Hindlimb muscle (tissue), 1 donor: Measurements from ENCODE around the gene TIMM8B. TPM values are rescaled to one million over a fixed set of nuclear protein-coding genes. Genes with fewer than 3 reads are reported as not detected.
"Not testable (repeated sequence)": the region's sequence is repeated elsewhere in the genome, so short reads cannot be mapped to it uniquely, and the experiment has no call there.

Experiments used
- DNase-seq: peaks from one replicate; pipeline ENCODE4 v3.0.0-alpha.2; 2013
- polyA plus RNA-seq: library from polyadenylated mRNA; unstranded; fragments of 120-200 nt; gene quantifications from one replicate; pipeline ENCODE4 v1.2.1, GENCODE V29; 2013; ENCODE audit not compliant: insufficient read length

Gene TIMM8B
- polyA plus RNA-seq, 1 donor: 49.2 TPM

DNA sequence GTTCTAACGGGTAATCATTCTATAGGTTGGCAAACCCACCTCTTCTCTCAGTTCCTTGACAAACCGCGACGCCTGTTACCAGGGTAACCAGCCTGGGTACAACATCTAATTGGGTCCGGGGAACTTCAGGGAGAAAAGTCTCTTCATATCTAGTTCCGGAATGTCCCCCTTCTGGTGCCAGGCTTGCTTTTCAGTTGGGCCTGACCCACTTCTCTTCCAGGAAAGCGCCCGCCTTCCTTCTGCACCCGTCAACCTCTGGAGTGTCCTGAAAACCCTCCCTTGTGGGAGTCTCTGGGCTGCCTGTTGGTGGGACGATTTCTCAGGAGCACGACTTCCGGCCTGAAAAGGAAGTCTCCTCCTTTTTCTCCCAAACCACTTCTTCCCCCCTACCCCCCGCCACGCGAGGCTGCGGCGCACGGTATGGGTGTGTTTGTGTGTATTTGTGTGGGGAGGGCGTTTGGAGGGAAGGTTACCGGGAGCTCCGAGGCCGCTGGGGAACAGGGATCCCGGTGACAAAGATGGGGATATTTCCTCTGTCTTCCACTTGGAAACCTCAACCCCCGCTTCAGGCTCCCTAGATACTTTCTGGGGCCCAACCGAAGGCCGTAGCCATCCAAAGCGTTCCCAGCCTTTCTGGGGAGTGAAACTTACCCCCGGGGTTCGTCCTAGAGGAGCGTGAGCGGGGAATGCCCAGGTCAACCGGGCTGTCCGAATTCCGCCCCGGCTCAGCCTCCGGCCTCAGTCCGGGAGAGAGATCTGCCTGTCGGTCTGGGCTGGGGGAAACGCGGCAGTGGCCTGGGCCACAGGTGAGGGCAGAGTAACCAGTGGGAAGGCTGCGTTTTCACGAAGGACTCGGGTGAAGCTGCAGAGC is 12.4 kb downstream of the TIMM8B start, which contains the start of the genes NKAPD1 and PIH1D2:
NKAPD1 (plus strand) TSS at position 359 of the 871 bp plus-strand sequence. CDS start 1,276 bp downstream, outside the sequence.
PIH1D2 (minus strand) TSS at position 77 of the 871 bp plus-strand sequence. CDS start 843 bp downstream, outside the sequence.
- peak; percentile 86 for DNase-seq

DNA sequence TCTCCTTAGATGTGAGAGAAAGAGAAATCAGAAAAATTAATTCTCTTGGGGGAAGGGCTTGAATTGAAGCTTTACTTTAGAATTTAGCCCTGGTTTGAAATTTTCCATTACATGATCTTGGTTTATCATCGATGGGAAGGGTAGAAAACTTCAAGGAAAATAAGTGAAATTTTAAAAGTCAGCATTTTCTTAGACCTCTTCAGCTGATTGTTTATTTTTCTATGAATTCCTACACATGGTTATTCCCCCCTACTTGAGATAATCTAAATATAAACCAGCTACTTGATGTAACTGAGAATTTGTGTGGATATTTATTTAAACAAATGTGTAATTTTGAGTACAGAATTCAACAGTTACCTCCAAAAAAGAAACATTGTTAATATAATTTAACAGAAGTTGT is 23.6 kb downstream of the TIMM8B start:
- no peak for DNase-seq

DNA sequence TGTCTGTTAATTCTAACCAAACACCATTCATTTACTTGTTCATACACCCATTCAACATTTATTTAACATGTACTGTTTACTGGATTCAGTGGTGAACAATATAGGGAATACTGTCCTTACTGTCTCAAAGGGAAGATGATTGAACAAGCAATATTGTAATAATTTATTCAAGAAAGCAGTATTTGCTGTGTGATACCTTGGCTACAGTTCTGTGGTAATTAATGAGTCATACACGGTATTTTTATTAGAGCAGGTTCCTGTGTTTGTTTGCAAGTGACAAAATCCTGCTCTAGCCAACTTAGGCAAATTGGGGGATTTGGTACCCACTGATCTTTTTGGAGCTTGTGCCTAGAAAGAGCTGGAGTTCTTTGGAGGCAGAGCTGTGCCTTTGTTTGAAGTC is 28.5 kb downstream of the TIMM8B start:
- DNase-seq: no peak

DNA sequence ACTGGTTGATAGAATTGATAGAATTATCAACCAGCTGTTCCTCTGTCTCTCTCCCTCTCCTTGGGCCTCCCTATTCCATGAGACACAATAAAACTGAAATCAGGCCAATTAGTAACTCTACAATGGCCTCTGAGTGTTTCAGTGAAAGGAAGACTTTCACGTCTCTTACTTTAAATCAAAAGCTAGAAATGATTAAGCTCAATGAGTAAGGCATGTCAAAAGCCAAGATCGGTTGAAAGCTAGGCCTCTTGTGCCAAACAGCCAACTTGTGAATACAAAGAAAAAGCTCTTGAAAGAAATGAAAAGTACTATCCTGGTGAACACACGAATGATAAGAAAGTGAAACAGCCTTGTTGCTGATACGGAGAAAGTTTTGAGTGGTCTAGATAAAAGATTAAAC is 29.4 kb downstream of the TIMM8B start:
- DNase-seq: no peak

DNA sequence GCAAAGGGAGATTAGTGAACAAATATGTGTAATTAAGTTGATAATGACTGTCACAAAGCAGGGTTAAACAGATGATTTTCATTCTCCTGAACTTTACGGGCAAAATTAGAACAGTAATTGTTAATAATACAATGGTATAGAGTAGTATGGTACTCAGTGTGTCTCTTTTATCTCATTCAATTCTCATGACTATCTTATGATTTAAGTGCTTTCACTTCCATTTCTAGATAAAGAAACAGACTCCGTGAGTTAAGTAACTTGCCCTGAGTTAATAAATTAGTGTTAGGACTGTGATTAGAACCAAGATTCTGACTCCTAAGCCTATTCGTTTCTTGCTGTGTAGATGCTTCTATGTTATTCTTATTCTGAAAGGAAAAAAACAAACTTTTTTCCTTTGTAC is 34.8 kb downstream of the TIMM8B start:
- DNase-seq: no peak

DNA sequence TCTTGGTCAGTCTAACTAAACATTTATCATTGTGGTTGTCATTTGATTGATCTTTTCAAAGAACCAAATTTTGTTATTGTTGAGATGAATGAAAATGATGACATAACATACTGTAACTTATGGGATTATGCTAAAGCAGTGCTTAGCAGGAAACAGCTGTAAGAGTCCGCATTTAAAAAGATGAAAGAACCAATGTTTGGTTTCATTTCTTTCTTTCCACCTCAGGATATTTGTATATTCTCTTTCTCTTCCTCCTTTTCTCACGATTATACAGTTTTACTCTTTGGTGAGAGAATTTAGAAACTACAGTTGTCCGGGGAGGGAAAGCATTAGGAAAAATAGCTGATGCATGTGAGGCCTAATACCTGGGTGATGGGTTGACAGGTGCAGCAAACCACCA is 35.8 kb downstream of the TIMM8B start:
- DNase-seq: no peak

DNA sequence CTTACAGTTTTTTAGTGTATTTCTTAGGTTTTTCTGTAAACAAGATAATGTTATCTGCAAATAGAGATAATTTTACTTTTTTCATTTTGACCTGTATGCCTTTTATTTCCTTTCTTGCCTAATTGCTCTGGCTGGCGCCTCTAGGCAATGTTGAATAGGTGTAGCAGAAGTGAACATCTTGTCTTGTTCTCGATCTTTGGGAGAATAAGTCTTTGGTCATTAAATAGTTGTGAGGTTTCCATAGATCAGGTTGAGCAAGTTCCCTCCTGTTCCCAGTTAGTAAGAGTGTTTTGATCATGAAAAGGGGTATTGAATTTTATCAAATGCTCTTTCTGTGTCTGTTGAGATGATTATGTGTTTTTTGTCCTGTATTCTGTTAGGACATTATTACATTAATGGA is 36.8 kb downstream of the TIMM8B start:
- no peak for DNase-seq

DNA sequence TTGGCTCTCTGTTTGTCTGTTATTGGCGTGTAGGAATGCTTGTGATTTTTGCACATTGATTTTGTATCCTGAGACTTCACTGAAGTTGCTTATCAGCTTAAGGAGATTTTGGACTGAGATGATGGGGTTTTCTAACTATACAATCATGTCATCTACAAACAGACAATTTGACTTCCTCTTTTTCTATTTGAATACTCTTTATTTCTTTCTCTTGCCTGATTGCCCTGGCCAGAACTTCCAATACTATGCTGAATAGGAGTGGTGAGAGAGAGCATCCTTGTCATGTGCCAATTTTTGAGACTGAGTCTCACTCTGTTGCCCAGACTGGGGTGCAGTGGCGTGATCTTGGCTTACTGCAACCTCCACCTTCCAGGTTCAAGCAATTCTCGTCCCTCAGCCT is 38.3 kb downstream of the TIMM8B start:
- not testable (repeated sequence) for DNase-seq

DNA sequence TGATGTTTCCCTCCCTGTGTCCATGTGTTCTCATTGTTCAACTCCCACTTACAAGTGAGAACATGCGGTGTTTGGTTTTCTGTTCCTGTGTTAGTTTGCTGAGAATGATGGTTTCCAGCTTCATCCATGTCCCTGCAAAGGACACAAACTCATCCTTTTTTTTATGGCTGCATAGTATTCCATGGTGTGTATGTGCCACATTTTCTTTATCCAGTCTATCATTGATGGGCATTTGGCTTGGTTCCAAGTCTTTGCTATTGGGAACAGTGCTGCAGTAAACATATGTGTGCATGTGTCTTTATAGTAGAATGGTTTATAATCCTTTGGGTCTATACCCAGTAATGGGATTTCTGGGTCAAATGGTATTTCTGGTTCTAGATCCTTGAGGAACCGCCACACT is 39.9 kb downstream of the TIMM8B start:
- not testable (repeated sequence) for DNase-seq

DNA sequence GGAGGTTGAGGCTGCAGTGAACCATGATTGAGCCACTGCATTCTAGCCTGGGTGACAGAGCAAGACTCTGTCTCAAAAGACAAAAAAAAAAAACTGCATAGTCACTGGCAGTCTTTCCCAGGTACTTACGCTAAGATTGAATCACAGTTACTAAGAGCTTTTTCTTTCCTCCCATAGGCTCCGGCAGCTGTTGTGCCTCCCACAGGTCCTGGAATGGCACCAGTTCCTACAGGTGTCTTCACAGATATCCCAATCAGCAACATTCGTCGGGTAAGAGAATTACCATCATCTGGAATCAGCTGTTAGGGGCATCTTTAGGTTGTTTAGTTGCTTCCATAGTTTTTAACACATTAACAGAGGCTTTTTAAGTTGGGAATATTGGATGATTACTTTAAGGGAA is 41.6 kb downstream of the TIMM8B start:
- DNase-seq: no peak

DNA sequence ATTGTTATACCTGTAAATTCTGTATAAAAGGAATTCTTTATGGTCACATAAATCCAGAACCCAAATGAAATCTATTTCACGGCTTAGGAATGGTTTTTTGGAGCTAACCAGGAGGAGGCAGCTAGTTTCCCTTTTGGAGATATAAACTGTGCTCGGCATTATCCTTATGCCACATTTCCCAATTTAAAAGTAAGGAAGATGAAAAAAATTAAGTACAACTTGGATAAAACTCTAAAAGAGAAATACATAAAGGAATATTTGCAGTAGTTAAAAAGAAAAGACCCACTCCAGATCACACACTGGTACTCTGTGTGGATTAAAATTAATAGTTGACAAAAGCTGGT is 43.6 kb downstream of the TIMM8B start:
- DNase-seq: no peak

DNA sequence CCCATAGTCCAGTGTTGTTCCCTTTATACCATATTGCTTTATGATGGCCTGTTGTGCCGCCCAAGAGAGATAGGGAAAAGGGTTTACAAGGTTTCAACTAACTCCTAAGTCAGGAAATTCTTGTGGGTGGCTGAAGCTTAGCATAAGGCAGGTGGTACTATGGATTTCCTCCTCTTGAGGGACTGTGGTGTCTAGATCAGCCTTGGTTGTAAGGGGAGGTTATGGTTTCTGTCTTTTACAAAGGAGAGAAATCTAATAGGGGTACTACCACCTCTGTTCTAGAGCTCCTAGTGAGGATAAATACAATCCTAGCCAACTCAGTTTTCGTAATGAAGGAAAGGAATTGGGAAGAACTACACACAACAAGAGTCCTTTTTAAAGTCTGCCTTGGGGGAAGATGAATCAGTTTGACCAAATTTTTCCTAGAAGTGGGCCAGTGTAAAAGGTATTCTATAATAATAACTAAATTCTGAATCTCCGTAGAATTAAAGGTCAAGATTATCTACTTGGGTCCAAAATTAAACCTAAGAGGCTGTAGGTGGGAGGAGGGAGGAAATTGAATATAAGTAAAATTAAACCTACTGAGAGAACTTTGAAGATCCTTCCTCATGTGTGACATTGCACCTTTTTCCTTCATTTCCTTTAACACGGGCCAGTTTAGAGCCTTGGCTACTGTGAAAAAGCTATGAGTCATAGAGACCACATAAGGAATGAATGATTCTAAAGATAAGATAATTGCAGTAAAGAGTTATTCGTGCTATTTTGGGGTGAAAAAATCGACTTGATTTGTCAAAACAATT is 44.2 kb downstream of the TIMM8B start:
- DNase-seq: no peak

DNA sequence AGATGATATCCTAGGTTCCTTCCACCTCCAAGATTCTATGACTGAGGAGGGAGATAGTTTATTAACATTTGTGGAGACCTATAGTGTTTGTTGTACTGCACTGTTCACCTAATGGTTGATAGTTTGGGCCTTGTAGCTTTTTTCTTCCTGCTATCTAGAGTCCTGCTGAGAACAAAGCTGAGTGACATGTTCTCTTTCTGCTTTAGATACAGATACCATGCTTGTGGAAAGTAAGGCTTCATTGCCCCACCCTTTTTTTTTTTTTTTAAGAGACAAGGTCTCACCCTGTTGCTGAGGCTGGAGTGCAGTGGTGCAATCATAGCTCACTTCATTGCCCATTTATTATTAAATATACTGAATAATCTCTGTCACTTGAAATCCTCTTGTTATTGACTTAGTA is 49.0 kb downstream of the TIMM8B start:
- no peak for DNase-seq

Other genes starting within 250 kb of the TIMM8B start
- 26.5 TPM for gene ALG9, start 215.2 kb downstream of the TIMM8B start, polyA plus RNA-seq
- gene FDXACB1, start 207.6 kb downstream of the TIMM8B start, polyA plus RNA-seq: 1.6 TPM
- 17.5 TPM for gene CFAP68, start 207.2 kb downstream of the TIMM8B start, polyA plus RNA-seq
- 619 TPM for gene CRYAB, start 175.0 kb downstream of the TIMM8B start, polyA plus RNA-seq
- gene HSPB2, start 174.0 kb downstream of the TIMM8B start, polyA plus RNA-seq: 101 TPM
- gene C11orf52, start 167.8 kb downstream of the TIMM8B start, polyA plus RNA-seq: 4.0 TPM
- gene DIXDC1, start 149.4 kb downstream of the TIMM8B start, polyA plus RNA-seq: 15.8 TPM
- 39.2 TPM for gene DLAT, start 61.3 kb downstream of the TIMM8B start, polyA plus RNA-seq
- 0.93 TPM for gene PIH1D2, start 12.7 kb downstream of the TIMM8B start, polyA plus RNA-seq
- 26.1 TPM for gene NKAPD1, start 12.5 kb downstream of the TIMM8B start, polyA plus RNA-seq
- gene SDHD, start 117 bp upstream of the TIMM8B start, polyA plus RNA-seq: 91.6 TPM
- gene IL18, start 77.3 kb upstream of the TIMM8B start, polyA plus RNA-seq: 0.68 TPM
- 0.23 TPM for gene TEX12, start 80.6 kb upstream of the TIMM8B start, polyA plus RNA-seq
- gene BCO2, start 88.8 kb upstream of the TIMM8B start, polyA plus RNA-seq: 5.3 TPM
- gene PTS, start 139.7 kb upstream of the TIMM8B start, polyA plus RNA-seq: 19.2 TPM
- not detected for gene PLET1, start 174.1 kb upstream of the TIMM8B start, polyA plus RNA-seq